MM.1S (cell line): ENCODE results near the gene PDZD8.
A peak's percentile ranks its signal among the peaks of the same experiment; 100 is the strongest.

Source experiments
- DNase-seq: peaks from one replicate; pipeline ENCODE4 v3.0.0-alpha.2; 2015
- H2AFZ ChIP-seq: fragments of 300-600 bp; sonication (generic); 2 replicates; pipeline ENCODE4 v1.6.0; 2016; ENCODE audit warnings: antibody characterized with exemption, low read length
- H3F3A ChIP-seq: fragments of 300-600 bp; sonication (generic); 2 replicates; pipeline ENCODE4 v1.6.1; 2016; ENCODE audit warnings: mild to moderate bottlenecking, antibody characterized with exemption, low read length, moderate library complexity, mixed read lengths; ENCODE audit not compliant: insufficient read depth
- H3K27ac ChIP-seq: fragments of 300-600 bp; sonication (generic); 2 replicates; pipeline ENCODE4 v1.5.1; 2016; ENCODE audit warnings: mild to moderate bottlenecking, low read length
- H3K27me3 ChIP-seq: fragments of 300-600 bp; sonication (generic); replicated peaks from 2 replicates; pipeline ENCODE4 v1.6.0; 2016; ENCODE audit warnings: low read length; ENCODE audit not compliant: insufficient read depth
- H3K36me3 ChIP-seq: fragments of 300-600 bp; sonication (generic); replicated peaks from 2 replicates; pipeline ENCODE4 v1.6.1; 2016; ENCODE audit warnings: mild to moderate bottlenecking, low read length, mixed read lengths; ENCODE audit not compliant: insufficient read depth
- H3K4me1 ChIP-seq: fragments of 300-600 bp; sonication (generic); 2 replicates; pipeline ENCODE4 v1.6.1; 2016; ENCODE audit warnings: low read length, mixed read lengths
- H3K4me2 ChIP-seq: fragments of 300-600 bp; sonication (generic); 2 replicates; pipeline ENCODE4 v1.6.0; 2016; ENCODE audit warnings: low read depth, low read length
- H3K4me3 ChIP-seq: fragments of 300-600 bp; sonication (generic); 2 replicates; pipeline ENCODE4 v1.5.1; 2016; ENCODE audit warnings: low read length, mixed read lengths
- H3K79me2 ChIP-seq: fragments of 300-600 bp; sonication (generic); 2 replicates; pipeline ENCODE4 v1.6.1; 2016; ENCODE audit warnings: mixed run types, low read length, mixed read lengths
- H3K9ac ChIP-seq: fragments of 300-600 bp; sonication (generic); 2 replicates; pipeline ENCODE4 v1.6.1; 2016; ENCODE audit warnings: low read length, mixed read lengths
- H3K9me2 ChIP-seq: fragments of 300-600 bp; sonication (generic); replicated peaks from 2 replicates; pipeline ENCODE4 v1.6.1; 2016; ENCODE audit warnings: mild to moderate bottlenecking, low read length, mixed read lengths; ENCODE audit not compliant: insufficient read depth
- H3K9me3 ChIP-seq: fragments of 300-600 bp; sonication (generic); replicated peaks from 2 replicates; pipeline ENCODE4 v1.6.1; 2016; ENCODE audit warnings: mild to moderate bottlenecking, low read length, mixed read lengths; ENCODE audit not compliant: insufficient read depth
- H4K20me1 ChIP-seq: fragments of 300-600 bp; sonication (generic); 2 replicates; pipeline ENCODE4 v1.6.1; 2016; ENCODE audit warnings: mild to moderate bottlenecking, low read length, moderate library complexity, mixed read lengths; ENCODE audit not compliant: insufficient read depth
- CTCF ChIP-seq: fragments of 300-600 bp; sonication (generic); IDR thresholded peaks from 2 replicates; pipeline ENCODE4 v1.5.1; 2016; ENCODE audit warnings: antibody characterized with exemption, low read length, mixed read lengths
- EZH2 ChIP-seq: fragments of 300-600 bp; sonication (generic); optimal IDR thresholded peaks from 2 replicates; pipeline ENCODE3; 2017; ENCODE audit warnings: low read depth, mild to moderate bottlenecking, antibody characterized with exemption, low read length, mixed read lengths
- EZH2phosphoT487 ChIP-seq: fragments of 300-600 bp; sonication (generic); IDR thresholded peaks from 2 replicates; pipeline ENCODE4 v1.6.1; 2018; ENCODE audit warnings: antibody characterized with exemption, low read length

PDZD8 gene

GRCh38 chr10:117373823-117374505 lies 1.3 kb downstream of the PDZD8 start:
- Histone ChIP-seq H3K27me3 (no peaks in the 10 kb centered on the region), H3F3A (no peaks in the 10 kb centered on the region), H2AFZ (peak overlapping the region; percentile 65), H3K9ac (peak overlapping the region; percentile 77), H3K4me3 (peak overlapping the region; percentile 91), H3K9me2 (no peaks in the 10 kb centered on the region), H3K4me2 (peak overlapping the region; percentile 97), H4K20me1 (no peaks in the 10 kb centered on the region; the same call in 1 of the 2 replicates), H3K4me1 (0 out of 2 replicates have a peak, but pooled peaks cover 4% of the 10 kb centered on the region), H3K36me3 (no peaks in the 10 kb centered on the region), H3K79me2 (peaks cover 56% of the 10 kb centered on the region), H3K27ac (no peak overlapping the region), H3K9me3 (no peaks in the 10 kb centered on the region)
- DNase-seq, result no peak
- TF ChIP-seq EZH2 (no peak), EZH2phosphoT487 (no peak), CTCF (no peak)

GRCh38 chr10:117370205-117370604 lies 5.0 kb downstream of the PDZD8 start:
- H4K20me1 ChIP-seq, result no peaks in the 10 kb centered on the region; the same call in 1 of the 2 replicates
- no peak overlapping the region for H3K4me2 ChIP-seq
- TF ChIP-seq CTCF, result no peak
- TF ChIP-seq EZH2phosphoT487, result no peak
- TF ChIP-seq EZH2, result no peak
- H3F3A ChIP-seq, result no peaks in the 10 kb centered on the region
- no peaks in the 10 kb centered on the region for H3K9me2 ChIP-seq
- no peak overlapping the region for H3K27ac ChIP-seq
- no peaks in the 10 kb centered on the region for H3K27me3 ChIP-seq
- peaks cover 11% of the 10 kb centered on the region; the same call in 1 of the 2 replicates for H3K4me1 ChIP-seq
- no peaks in the 10 kb centered on the region for H3K9me3 ChIP-seq
- peaks cover 92% of the 10 kb centered on the region for H3K79me2 ChIP-seq
- no peak for DNase-seq
- no peak overlapping the region for H2AFZ ChIP-seq
- no peaks in the 10 kb centered on the region for H3K36me3 ChIP-seq
- no peak overlapping the region for H3K4me3 ChIP-seq
- H3K9ac ChIP-seq, result no peak overlapping the region

- Histone ChIP-seq H3F3A (no peaks in the 10 kb centered on the region), H2AFZ (no peak overlapping the region), H3K9me3 (no peaks in the 10 kb centered on the region), H3K9me2 (no peaks in the 10 kb centered on the region), H3K4me1 (peaks cover 11% of the 10 kb centered on the region; the same call in 1 of the 2 replicates), H4K20me1 (no peaks in the 10 kb centered on the region), H3K4me3 (no peak overlapping the region), H3K27me3 (no peaks in the 10 kb centered on the region), H3K36me3 (no peaks in the 10 kb centered on the region), H3K27ac (no peak overlapping the region), H3K9ac (no peak overlapping the region), H3K79me2 (peaks cover 94% of the 10 kb centered on the region), H3K4me2 (no peak overlapping the region)
- TF ChIP-seq CTCF (no peak), EZH2phosphoT487 (no peak), EZH2 (no peak)
- DNase-seq, result no peak
Measured at GRCh38 chr10:117367718-117368117, 7.5 kb downstream of the PDZD8 start.
